MCF 10A (cell line): Measurements from ENCODE around the gene COCH. TPM values are rescaled to one million over a fixed set of nuclear protein-coding genes. Genes with fewer than 3 reads are reported as not detected.
"Not testable (repeated sequence)": the region's sequence is repeated elsewhere in the genome, so short reads cannot be mapped to it uniquely, and the experiment has no call there.

Source experiments
- BruUV-seq: library from RNA; stranded (reverse); fragments of 400-500 nt; replicated peaks from 2 replicates; lab custom pipeline; 2021; lab: Mats Ljungman, UMichigan
- CTCF ChIA-PET: fragments of 300-600 bp; sonication (Branson Sonifier 250); formaldehyde crosslinking; extraction: SDS; loops from one replicate; lab custom pipeline; 2021; ENCODE audit warnings: antibody characterized with exemption, inconsistent platforms; lab: Yijun Ruan, JAX
- POLR2A ChIA-PET: fragments of 300-600, 350-650 bp; sonication (Branson Sonifier 250); formaldehyde crosslinking; extraction: SDS; loops from one replicate; lab custom pipeline; 2020; ENCODE audit warnings: antibody characterized with exemption, inconsistent platforms; lab: Yijun Ruan, JAX
- DNase-seq: peaks from one replicate; pipeline ENCODE4 v3.0.0-alpha.2; 2018; ENCODE audit not compliant: unreplicated experiment
- H3K27ac Mint-ChIP-seq: one replicate; pipeline ENCODE4 v1.8.0; 2022; ENCODE audit warnings: mild to moderate bottlenecking, low read depth, mixed read lengths; ENCODE audit not compliant: unreplicated experiment
- H3K27me3 Mint-ChIP-seq: one replicate; pipeline ENCODE4 v1.8.0; 2022; ENCODE audit warnings: mixed read lengths; ENCODE audit not compliant: insufficient read depth, unreplicated experiment
- H3K36me3 Mint-ChIP-seq: one replicate; pipeline ENCODE4 v1.8.0; 2022; ENCODE audit warnings: mild to moderate bottlenecking, moderate library complexity, mixed read lengths; ENCODE audit not compliant: insufficient read depth, unreplicated experiment
- H3K4me1 Mint-ChIP-seq: one replicate; pipeline ENCODE4 v1.8.0; 2022; ENCODE audit warnings: mixed read lengths; ENCODE audit not compliant: insufficient read depth, unreplicated experiment
- H3K4me3 Mint-ChIP-seq: one replicate; pipeline ENCODE4 v1.8.0; 2022; ENCODE audit warnings: mild to moderate bottlenecking, moderate library complexity, mixed read lengths; ENCODE audit not compliant: unreplicated experiment
- H3K9me3 Mint-ChIP-seq: one replicate; pipeline ENCODE4 v1.8.0; 2022; ENCODE audit warnings: mixed read lengths; ENCODE audit not compliant: unreplicated experiment
- intact Hi-C: fragments of 100-400 bp; cut with micrococcal nuclease; formaldehyde crosslinking; loops from 2 replicates; pipeline ENCODE4 v1.14.1; 2022
- total RNA-seq: library from RNA; stranded (reverse); gene quantifications from 2 replicates; pipeline ENCODE4 v1.2.3, GENCODE V29; 2022
- TF ChIP-seq, protein P1 (sequence below): fragments of 200-600 bp; IDR thresholded peaks from one replicate; pipeline ENCODE4 v1.8.0; 2022; ENCODE audit warnings: antibody characterized with exemption, mild to moderate bottlenecking; ENCODE audit not compliant: unreplicated experiment

The COCH gene
- total RNA-seq, 1 experiment from 2014 or later: 0.23 TPM

DNA sequence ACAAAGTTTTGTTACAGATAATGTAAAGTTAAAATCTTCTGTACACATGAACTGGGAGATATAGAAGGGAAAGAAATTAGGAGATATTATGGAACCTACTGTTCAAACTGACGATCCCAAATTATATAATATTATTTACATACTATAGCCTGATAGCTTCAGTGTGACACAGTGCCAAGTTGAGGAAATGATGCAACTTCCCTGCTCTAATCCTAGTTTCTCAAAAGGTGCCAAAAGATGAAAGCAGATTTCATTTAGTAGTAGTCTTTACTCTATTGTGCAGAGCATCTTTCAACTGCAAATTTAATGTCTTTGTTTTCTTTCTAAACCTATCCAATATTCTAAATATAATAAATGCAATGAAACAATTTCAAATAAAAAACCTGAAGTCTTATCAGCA, 46.9 kb downstream of the COCH start:
- no peaks in the 10 kb centered on the region for H3K27me3 Mint-ChIP-seq
- BruUV-seq: no TSS peak
- intact Hi-C loops: no loop called here
- no peak overlapping the region for H3K4me3 Mint-ChIP-seq
- CTCF ChIA-PET: no interaction called here
- no peak overlapping the region for H3K27ac Mint-ChIP-seq
- H3K9me3 Mint-ChIP-seq: no peaks in the 10 kb centered on the region
- POLR2A ChIA-PET: interaction anchor here (1.2 kb wide), 1 partner anchor 18 kb away, joined by 3 read pairs; no protein-coding TSS in a partner anchor
- H3K4me1 Mint-ChIP-seq: peaks cover 7% of the 10 kb centered on the region
- peaks cover 33% of the 10 kb centered on the region for H3K36me3 Mint-ChIP-seq
- TF ChIP-seq, protein P1, sequence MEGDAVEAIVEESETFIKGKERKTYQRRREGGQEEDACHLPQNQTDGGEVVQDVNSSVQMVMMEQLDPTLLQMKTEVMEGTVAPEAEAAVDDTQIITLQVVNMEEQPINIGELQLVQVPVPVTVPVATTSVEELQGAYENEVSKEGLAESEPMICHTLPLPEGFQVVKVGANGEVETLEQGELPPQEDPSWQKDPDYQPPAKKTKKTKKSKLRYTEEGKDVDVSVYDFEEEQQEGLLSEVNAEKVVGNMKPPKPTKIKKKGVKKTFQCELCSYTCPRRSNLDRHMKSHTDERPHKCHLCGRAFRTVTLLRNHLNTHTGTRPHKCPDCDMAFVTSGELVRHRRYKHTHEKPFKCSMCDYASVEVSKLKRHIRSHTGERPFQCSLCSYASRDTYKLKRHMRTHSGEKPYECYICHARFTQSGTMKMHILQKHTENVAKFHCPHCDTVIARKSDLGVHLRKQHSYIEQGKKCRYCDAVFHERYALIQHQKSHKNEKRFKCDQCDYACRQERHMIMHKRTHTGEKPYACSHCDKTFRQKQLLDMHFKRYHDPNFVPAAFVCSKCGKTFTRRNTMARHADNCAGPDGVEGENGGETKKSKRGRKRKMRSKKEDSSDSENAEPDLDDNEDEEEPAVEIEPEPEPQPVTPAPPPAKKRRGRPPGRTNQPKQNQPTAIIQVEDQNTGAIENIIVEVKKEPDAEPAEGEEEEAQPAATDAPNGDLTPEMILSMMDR: no peak
- DNase-seq: peak; percentile 63

DNA sequence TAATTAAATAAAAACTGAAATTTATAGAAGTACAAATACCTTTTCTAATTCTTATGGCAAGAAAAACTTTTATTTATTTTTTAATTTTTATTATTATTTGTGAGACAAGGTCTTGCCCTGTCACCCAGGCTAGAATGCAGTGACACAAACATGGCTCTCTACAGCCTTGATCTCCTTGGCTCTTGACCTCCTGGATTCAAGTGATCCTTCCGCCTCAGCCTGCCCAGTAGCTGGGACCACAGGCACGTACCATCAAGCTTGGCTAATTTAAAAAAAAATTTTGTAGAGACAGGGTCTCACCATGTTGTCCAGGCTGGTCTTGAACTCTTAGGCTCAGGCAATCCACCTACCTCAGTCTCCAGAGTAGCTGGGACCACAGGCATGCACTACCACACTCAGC, 47.4 kb downstream of the COCH start:
- peaks cover 7% of the 10 kb centered on the region for H3K4me1 Mint-ChIP-seq

DNA sequence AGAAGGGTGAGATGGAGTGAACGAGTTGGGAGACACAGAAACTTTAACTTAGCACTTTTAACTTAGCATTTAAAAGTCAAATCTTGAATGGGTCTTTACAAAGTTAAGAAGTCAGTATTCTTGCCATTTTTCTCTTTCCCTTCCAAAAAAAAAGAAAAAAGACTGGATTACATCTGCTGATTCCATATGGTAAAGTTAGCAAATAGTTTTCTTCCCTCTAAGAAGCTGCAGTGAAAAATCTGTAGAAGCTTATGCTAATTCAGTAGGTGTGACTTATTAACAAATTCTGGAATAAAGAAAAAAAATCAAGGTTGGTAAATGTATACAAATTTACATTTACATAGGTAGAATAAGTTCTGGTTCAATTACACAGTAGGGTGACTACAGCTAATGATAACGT, 50.9 kb downstream of the COCH start:
- CTCF ChIA-PET: no interaction called here
- Mint-ChIP-seq H3K4me1 (peaks cover 7% of the 10 kb centered on the region), H3K36me3 (peaks cover 17% of the 10 kb centered on the region), H3K4me3 (no peak overlapping the region), H3K27ac (no peak overlapping the region), H3K9me3 (no peaks in the 10 kb centered on the region), H3K27me3 (no peaks in the 10 kb centered on the region)
- intact Hi-C loops: no loop called here
- TF ChIP-seq, protein P1: no peak
- DNase-seq: no peak
- BruUV-seq: no TSS peak
- POLR2A ChIA-PET: no interaction called here

More for the DNA sequence above, 47.4 kb downstream of the COCH start:
- H3K27me3 Mint-ChIP-seq: no peaks in the 10 kb centered on the region
- POLR2A ChIA-PET: interaction anchor here (1.2 kb wide), 1 partner anchor 18 kb away, joined by 3 read pairs; no protein-coding TSS in a partner anchor
- H3K36me3 Mint-ChIP-seq: peaks cover 33% of the 10 kb centered on the region
- H3K9me3 Mint-ChIP-seq: no peaks in the 10 kb centered on the region
- intact Hi-C loops: no loop called here
- CTCF ChIA-PET: interaction anchor here (0.7 kb wide), 2 partner anchors 227 to 372 kb away, joined by 3 to 4 read pairs; no protein-coding TSS in a partner anchor
- no peak overlapping the region for H3K27ac Mint-ChIP-seq
- TF ChIP-seq, protein P1: no peak
- no peak overlapping the region for H3K4me3 Mint-ChIP-seq
- DNase-seq: no peak
- no TSS peak for BruUV-seq

DNA sequence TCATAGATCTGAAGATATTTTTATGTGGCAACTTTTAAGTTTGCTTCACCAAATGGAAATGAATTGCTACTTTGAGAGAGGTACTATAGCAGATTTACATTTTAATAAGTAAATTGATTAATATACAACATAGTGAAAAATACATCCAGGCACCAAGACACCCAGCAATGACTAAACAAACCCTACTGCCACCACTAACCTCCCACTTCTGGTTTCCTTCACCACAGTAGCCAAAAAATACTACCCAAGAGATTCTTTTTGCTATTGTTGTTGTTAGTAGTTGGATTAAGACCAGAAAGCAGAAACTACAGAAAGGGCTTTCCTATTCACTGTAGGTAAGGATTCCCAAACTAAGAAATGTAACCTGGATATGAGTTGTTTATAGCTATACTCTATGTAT, 54.1 kb downstream of the COCH start:
- H3K4me1 Mint-ChIP-seq: no peaks in the 10 kb centered on the region
- POLR2A ChIA-PET: no interaction called here

DNA sequence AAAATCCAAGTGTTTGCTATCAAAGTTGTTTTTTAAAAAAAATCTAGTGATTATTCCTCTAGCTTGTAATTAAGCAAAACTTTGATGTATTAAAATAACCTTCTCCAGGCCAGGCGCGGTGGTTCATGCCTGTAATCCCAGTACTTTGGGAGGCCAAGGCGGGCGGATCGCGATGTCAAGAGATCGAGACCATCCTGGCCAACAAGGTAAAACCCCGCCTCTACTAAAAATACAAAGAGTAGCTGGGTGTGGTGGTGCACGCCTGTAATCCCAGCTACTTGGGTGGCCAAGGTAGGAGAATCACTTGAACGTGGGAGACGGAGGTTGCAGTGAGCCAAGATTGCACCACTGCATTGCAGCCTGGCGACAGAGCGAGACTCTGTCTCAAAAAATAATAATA, 59.6 kb downstream of the COCH start:
- H3K4me3 Mint-ChIP-seq, DNase-seq, CTCF ChIA-PET, intact Hi-C loops, H3K9me3 Mint-ChIP-seq, H3K27me3 Mint-ChIP-seq, H3K27ac Mint-ChIP-seq, H3K4me1 Mint-ChIP-seq, BruUV-seq: not testable (repeated sequence)
- POLR2A ChIA-PET: interaction anchor here (0.6 to 1.5 kb wide), 3 partner anchors 10 to 1190 kb away, joined by 3 read pairs; partner anchors contain the start of gene STRN3
- H3K36me3 Mint-ChIP-seq: peaks cover 41% of the 10 kb centered on the region

More for the DNA sequence above, 54.1 kb downstream of the COCH start:
- CTCF ChIA-PET: interaction anchor here (0.6 kb wide), 1 partner anchor 736 kb away, joined by 3 read pairs; no protein-coding TSS in a partner anchor
- no peaks in the 10 kb centered on the region for H3K27me3 Mint-ChIP-seq
- TF ChIP-seq, protein P1: no peak
- DNase-seq: no peak
- peaks cover 19% of the 10 kb centered on the region for H3K36me3 Mint-ChIP-seq
- H3K27ac Mint-ChIP-seq: no peak overlapping the region
- intact Hi-C loops: no loop called here
- H3K9me3 Mint-ChIP-seq: no peaks in the 10 kb centered on the region
- no TSS peak for BruUV-seq
- no peak overlapping the region for H3K4me3 Mint-ChIP-seq
